Lung (tissue), 12 donors: ENCODE measurements around the gene XKRX. TPM values are rescaled to one million over a fixed set of nuclear protein-coding genes. Genes with fewer than 3 reads are reported as not detected.

Experiments
- ATAC-seq: fragments of 200-7000 bp; cut with Tn5 transposase; one replicate; pipeline ENCODE4 v1.9.1; 2020; ENCODE audit warnings: moderate number of reproducible peaks; ENCODE audit not compliant: insufficient read depth, low FRiP score
- DNase-seq, 3 donors: peaks; one replicate each; pipeline ENCODE4 v3.0.0-alpha.2; 2013 to 2017
- H3K27ac ChIP-seq, 2 donors: one replicate each; pipeline ENCODE4 v1.5.1; 2013; ENCODE audit warnings: mild to moderate bottlenecking in 2 of 2, moderate library complexity in 2 of 2, control low read depth in 1 of 2, inconsistent platforms in 1 of 2, low read depth in 1 of 2, low read length in 1 of 2
- H3K27me3 ChIP-seq, 3 donors: one replicate each; pipeline ENCODE4 v1.5.1; 2013; ENCODE audit warnings: low read length in 2 of 3; ENCODE audit not compliant: control insufficient read depth in 3 of 3, insufficient read depth in 3 of 3
- H3K36me3 ChIP-seq, 4 donors: one replicate each; pipeline ENCODE4 v1.5.1; 2013; ENCODE audit warnings: low read length in 4 of 4, mild to moderate bottlenecking in 1 of 4, moderate library complexity in 1 of 4; ENCODE audit not compliant: control insufficient read depth in 4 of 4, insufficient read depth in 4 of 4
- H3K4me1 ChIP-seq, 5 donors: one replicate each; pipeline ENCODE4 v1.5.1; 2013; ENCODE audit warnings: low read length in 5 of 5, mild to moderate bottlenecking in 2 of 5, moderate library complexity in 1 of 5; ENCODE audit not compliant: control insufficient read depth in 5 of 5, insufficient read depth in 5 of 5
- H3K4me3 ChIP-seq: one replicate; pipeline ENCODE4 v1.5.1; 2013; ENCODE audit warnings: mild to moderate bottlenecking, control low read depth, moderate library complexity
- H3K9ac ChIP-seq, 2 donors: one replicate each; pipeline ENCODE4 v1.5.1; 2013; ENCODE audit warnings: low read length in 2 of 2, control low read depth in 1 of 2; ENCODE audit not compliant: insufficient read depth in 1 of 2
- H3K9me3 ChIP-seq, 4 donors: one replicate each; pipeline ENCODE4 v1.5.1; 2013; ENCODE audit warnings: low read length in 3 of 4, mild to moderate bottlenecking in 1 of 4, moderate library complexity in 1 of 4; ENCODE audit not compliant: control insufficient read depth in 4 of 4, insufficient read depth in 3 of 4
- CTCF ChIP-seq: IDR thresholded peaks from 2 replicates; pipeline ENCODE4 v1.5.1; 2012; ENCODE audit warnings: mild to moderate bottlenecking; ENCODE audit errors: control extremely low read depth, extremely low read depth
- WGBS, 2 donors: extraction: QIAGEN DNeasy Blood & Tissue Kit; methylation state at CpG; one replicate each; pipeline ENCODE4 v1.1.7; 2013; 5-methylcytosine and 5-hydroxymethylcytosine counted together
- polyA plus RNA-seq, 2 donors: library from polyadenylated mRNA; stranded (reverse); fragments of 200-250 nt; gene quantifications; one replicate each; pipeline ENCODE4 v1.2.1, GENCODE V29; 2013
- total RNA-seq, 2 donors: library from RNA; depleted of rRNA in 1 of 2; stranded (reverse); fragments of >200 nt in 1 of 2; gene quantifications; one replicate each; pipeline ENCODE4 v1.2.1, GENCODE V29; 2014 to 2021
- donor health status: control.
- donor health status: control.
- donor health status: Bipolar disorder and iron deficiency.
- donor health status: healthy.
- donor health status: DM: yes; HTN: yes; CAD: no.

The XKRX gene
- total and polyA plus RNA-seq, 4 donors = 1.6 to 8.8 (median 4.9) TPM

- ATAC-seq (no peak), DNase-seq (no peak)
- H3K4me1 ChIP-seq = no peaks in the 10 kb centered on the region
- H3K9ac ChIP-seq = no peak overlapping the region
- TF ChIP-seq CTCF = no peak
- peaks cover 0 to 5% (median 0%) of the 10 kb centered on the region in 4 donors for H3K9me3 ChIP-seq
- WGBS, 2 donors = 86 to 94% methylated on average over 3 of the region's 3 CpGs
- H3K27me3 ChIP-seq = no peaks in the 10 kb centered on the region
- no peak overlapping the region for H3K27ac ChIP-seq
- no peak overlapping the region for H3K4me3 ChIP-seq
- H3K36me3 ChIP-seq = no peaks in the 10 kb centered on the region
Observed at GRCh38 chrX:100962811-100963210, 34.1 kb upstream of the XKRX start.

GRCh38 chrX:100948557-100948956 lies 19.8 kb upstream of the XKRX start:
- 90 to 100% methylated on average over 1 of the region's 1 CpG for WGBS, 2 donors
- Histone ChIP-seq H3K4me1 (peaks cover 0 to 2% (median 0%) of the 10 kb centered on the region in 5 donors), H3K36me3 (no peaks in the 10 kb centered on the region), H3K27me3 (peaks cover 0 to 10% (median 2%) of the 10 kb centered on the region in 3 donors), H3K27ac (no peak overlapping the region), H3K9ac (no peak overlapping the region), H3K4me3 (no peak overlapping the region), H3K9me3 (no peaks in the 10 kb centered on the region)
- no peak for TF ChIP-seq CTCF
- no peak for ATAC-seq
- no peak for DNase-seq

- no peak for TF ChIP-seq CTCF
- Histone ChIP-seq H3K27ac (no peak overlapping the region), H3K4me1 (peaks cover 0 to 2% (median 0%) of the 10 kb centered on the region in 5 donors), H3K4me3 (no peak overlapping the region), H3K36me3 (no peaks in the 10 kb centered on the region), H3K9me3 (no peaks in the 10 kb centered on the region), H3K27me3 (peaks cover 0 to 10% (median 2%) of the 10 kb centered on the region in 3 donors), H3K9ac (no peak overlapping the region)
- 52 to 60% methylated on average over 2 of the region's 2 CpGs for WGBS, 2 donors
- ATAC-seq (no peak), DNase-seq (no peak)
Observed at GRCh38 chrX:100946299-100946927, 17.7 kb upstream of the XKRX start.

- Histone ChIP-seq H3K4me1 (peaks cover 0 to 2% (median 0%) of the 10 kb centered on the region in 5 donors), H3K27ac (no peak overlapping the region), H3K36me3 (no peaks in the 10 kb centered on the region), H3K27me3 (peaks cover 0 to 10% (median 5%) of the 10 kb centered on the region in 3 donors), H3K4me3 (no peak overlapping the region), H3K9me3 (no peaks in the 10 kb centered on the region), H3K9ac (no peak overlapping the region)
- DNase-seq = no peak
- WGBS, 2 donors = 94 to 100% methylated on average over 3 of the region's 3 CpGs
- TF ChIP-seq CTCF = no peak
- no peak for ATAC-seq
Observed at GRCh38 chrX:100944601-100945000, 15.9 kb upstream of the XKRX start.
